ENCODE data around the gene MKI67. TPM values are rescaled to one million over a fixed set of nuclear protein-coding genes. Genes with fewer than 3 reads are reported as not detected.
A peak's percentile ranks its signal among the peaks of the same experiment; 100 is the strongest.

Gene MKI67
- polyA plus RNA-seq, 1 donor from 2014 or later, result 0.16 TPM

GRCh38 chr10:128069351-128070051 is 56.7 kb downstream of the MKI67 start:
- Histone ChIP-seq H3K9me3 (ENCODE audit: low read length) (no peaks in the 10 kb centered on the region), H4K20me1 (ENCODE audit: insufficient read depth) (no peaks in the 10 kb centered on the region), H3K36me3 (ENCODE audit: insufficient read depth, low read length) (no peaks in the 10 kb centered on the region), H3K4me2 (ENCODE audit: low read length) (no peak overlapping the region), H3K9ac (ENCODE audit: low read length) (no peak overlapping the region), H3K9me2 (ENCODE audit: insufficient read depth, low read length) (no peaks in the 10 kb centered on the region), H3K27ac (ENCODE audit: low read length) (no peak overlapping the region), H2AFZ (ENCODE audit: low read depth, low read length) (no peak overlapping the region), H3K79me2 (replicated peaks; ENCODE audit: insufficient read depth, low read length) (no peaks in the 10 kb centered on the region), H3K27me3 (ENCODE audit: insufficient read depth, low read depth, low read length) (no peaks in the 10 kb centered on the region), H3F3A (ENCODE audit: insufficient read depth, low read length, poor library complexity, severe bottlenecking) (no peaks in the 10 kb centered on the region), H3K4me3 (ENCODE audit: low read length) (no peak overlapping the region)
- TF ChIP-seq POLR2AphosphoS5 (IDR thresholded peaks at IDR 0.05), result no peak
- peak; percentile 93 for TF ChIP-seq SMC3 (conservative IDR thresholded peaks at IDR 0.05; ENCODE audit: poor library complexity)
- TF ChIP-seq, protein P1, sequence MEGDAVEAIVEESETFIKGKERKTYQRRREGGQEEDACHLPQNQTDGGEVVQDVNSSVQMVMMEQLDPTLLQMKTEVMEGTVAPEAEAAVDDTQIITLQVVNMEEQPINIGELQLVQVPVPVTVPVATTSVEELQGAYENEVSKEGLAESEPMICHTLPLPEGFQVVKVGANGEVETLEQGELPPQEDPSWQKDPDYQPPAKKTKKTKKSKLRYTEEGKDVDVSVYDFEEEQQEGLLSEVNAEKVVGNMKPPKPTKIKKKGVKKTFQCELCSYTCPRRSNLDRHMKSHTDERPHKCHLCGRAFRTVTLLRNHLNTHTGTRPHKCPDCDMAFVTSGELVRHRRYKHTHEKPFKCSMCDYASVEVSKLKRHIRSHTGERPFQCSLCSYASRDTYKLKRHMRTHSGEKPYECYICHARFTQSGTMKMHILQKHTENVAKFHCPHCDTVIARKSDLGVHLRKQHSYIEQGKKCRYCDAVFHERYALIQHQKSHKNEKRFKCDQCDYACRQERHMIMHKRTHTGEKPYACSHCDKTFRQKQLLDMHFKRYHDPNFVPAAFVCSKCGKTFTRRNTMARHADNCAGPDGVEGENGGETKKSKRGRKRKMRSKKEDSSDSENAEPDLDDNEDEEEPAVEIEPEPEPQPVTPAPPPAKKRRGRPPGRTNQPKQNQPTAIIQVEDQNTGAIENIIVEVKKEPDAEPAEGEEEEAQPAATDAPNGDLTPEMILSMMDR (IDR thresholded peaks at IDR 0.05; ENCODE audit: poor library complexity, severe bottlenecking), result peak; percentile 93
- no peak for TF ChIP-seq MXI1 (conservative IDR thresholded peaks at IDR 0.05; ENCODE audit: poor library complexity, severe bottlenecking)
- TF ChIP-seq RAD21 (conservative IDR thresholded peaks at IDR 0.05), result peak; percentile 90

- H3K79me2 ChIP-seq (replicated peaks; ENCODE audit: insufficient read depth, low read length), result no peaks in the 10 kb centered on the region
- no peak for TF ChIP-seq SMC3 (conservative IDR thresholded peaks at IDR 0.05; ENCODE audit: poor library complexity)
- TF ChIP-seq EZH2 (IDR thresholded peaks at IDR 0.05; ENCODE audit: borderline replicate concordance, insufficient read depth, low read length, poor library complexity, severe bottlenecking), result no peak
- TF ChIP-seq EP300 (conservative IDR thresholded peaks at IDR 0.05; ENCODE audit: poor library complexity, severe bottlenecking), result no peak
- no peak for TF ChIP-seq POLR2AphosphoS5 (IDR thresholded peaks at IDR 0.05)
- no peak for TF ChIP-seq REST (IDR thresholded peaks at IDR 0.05; ENCODE audit: borderline replicate concordance)
- TF ChIP-seq TAF1 (IDR thresholded peaks at IDR 0.05; ENCODE audit: low read depth), result no peak
- no peak for TF ChIP-seq MXI1 (conservative IDR thresholded peaks at IDR 0.05; ENCODE audit: poor library complexity, severe bottlenecking)
- no peak for TF ChIP-seq RAD21 (conservative IDR thresholded peaks at IDR 0.05)
- TF ChIP-seq, protein P1 (IDR thresholded peaks at IDR 0.05; ENCODE audit: poor library complexity, severe bottlenecking), result no peak
- H4K20me1 ChIP-seq (ENCODE audit: insufficient read depth), result no peaks in the 10 kb centered on the region
Measured at GRCh38 chr10:128068398-128069285, 57.6 kb downstream of the MKI67 start.

More at GRCh38 chr10:128068398-128069285, 57.6 kb downstream of the MKI67 start:
- Histone ChIP-seq H3K4me3 (ENCODE audit: low read length) (no peak overlapping the region), H3K9ac (ENCODE audit: low read length) (no peak overlapping the region), H3F3A (ENCODE audit: insufficient read depth, low read length, poor library complexity, severe bottlenecking) (no peaks in the 10 kb centered on the region), H3K9me3 (ENCODE audit: low read length) (no peaks in the 10 kb centered on the region), H3K36me3 (ENCODE audit: insufficient read depth, low read length) (no peaks in the 10 kb centered on the region), H2AFZ (ENCODE audit: low read depth, low read length) (no peak overlapping the region), H3K9me2 (ENCODE audit: insufficient read depth, low read length) (no peaks in the 10 kb centered on the region), H3K27me3 (ENCODE audit: insufficient read depth, low read depth, low read length) (no peaks in the 10 kb centered on the region), H3K4me2 (ENCODE audit: low read length) (no peak overlapping the region), H3K27ac (ENCODE audit: low read length) (no peak overlapping the region)
